GM18520 (cell line): Measurements from ENCODE around the gene HSPA9.
A peak's percentile ranks its signal among the peaks of the same experiment; 100 is the strongest.

ENCODE experiments used
- ATAC-seq: cut with Tn5 transposase; IDR thresholded peaks from one replicate; pipeline ENCODE4 v1.9.1; 2021; ENCODE audit not compliant: unreplicated experiment

The HSPA9 gene

DNA sequence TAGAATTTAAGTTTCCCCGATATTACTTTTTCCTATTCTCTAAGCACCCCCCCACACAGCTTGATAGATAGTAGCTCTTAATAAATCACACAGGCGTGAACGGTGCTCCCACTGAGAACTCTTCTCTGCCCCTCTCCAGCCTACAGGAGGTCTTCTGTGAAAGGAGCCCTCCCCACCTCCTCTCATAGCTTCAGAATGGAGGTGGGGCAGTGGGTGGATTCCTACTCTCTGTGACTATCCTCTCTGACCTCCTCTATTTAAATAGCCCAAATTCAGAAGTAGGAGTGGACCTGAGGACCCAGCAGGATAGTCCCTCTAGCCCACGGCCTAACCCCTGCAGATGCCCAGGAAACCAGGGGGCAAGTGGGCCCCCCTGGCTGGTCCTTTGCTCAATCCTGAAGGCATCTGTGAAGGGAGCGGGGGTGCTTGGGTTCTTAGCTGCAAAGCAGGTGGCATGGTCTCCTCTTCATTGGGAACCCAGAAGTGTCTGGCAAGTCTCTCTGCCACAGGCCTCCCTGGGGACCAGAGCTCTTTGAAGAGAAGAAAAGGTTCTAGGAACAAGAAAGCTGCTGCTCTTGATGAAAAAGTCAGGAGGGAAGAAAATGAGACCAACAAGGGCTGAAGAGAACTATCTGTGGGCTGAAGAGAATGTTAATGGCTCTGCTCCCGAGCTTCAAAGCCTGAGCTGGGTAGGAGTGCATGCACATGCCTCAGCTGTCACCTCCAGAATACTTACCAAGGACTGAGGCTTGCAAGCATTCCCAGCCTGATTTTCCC, 21.1 kb upstream of the HSPA9 start:
- no peak for ATAC-seq

DNA sequence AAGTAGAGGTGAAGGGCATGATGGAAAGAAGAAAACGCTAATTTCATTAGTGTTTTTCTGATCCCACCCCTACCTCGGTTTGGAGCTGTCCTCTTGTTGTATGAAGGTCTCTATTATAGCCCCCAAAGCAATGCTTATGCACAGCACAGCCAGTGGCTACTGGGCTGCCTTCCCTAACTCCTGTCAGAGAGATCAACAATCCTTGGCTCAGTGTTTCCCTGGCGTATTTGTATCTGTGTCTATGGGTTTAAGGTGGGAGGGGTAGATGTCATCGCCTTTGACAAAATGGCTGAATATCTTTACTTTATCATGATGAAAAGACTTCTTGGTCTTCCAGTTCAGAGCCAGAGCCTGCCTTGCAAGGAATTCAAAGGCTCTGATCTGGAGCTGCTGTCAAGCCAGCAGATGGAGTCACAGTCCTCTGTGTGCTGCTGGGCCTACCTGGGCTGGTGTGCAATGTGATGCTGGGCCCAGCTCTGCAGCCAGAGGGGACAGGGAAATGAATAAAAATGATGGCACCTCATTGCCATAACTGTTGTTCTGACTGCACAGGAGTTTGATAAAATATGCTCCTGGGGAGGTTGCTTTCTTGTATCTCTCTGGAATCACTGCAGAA, 20.1 kb upstream of the HSPA9 start:
- no peak for ATAC-seq

DNA sequence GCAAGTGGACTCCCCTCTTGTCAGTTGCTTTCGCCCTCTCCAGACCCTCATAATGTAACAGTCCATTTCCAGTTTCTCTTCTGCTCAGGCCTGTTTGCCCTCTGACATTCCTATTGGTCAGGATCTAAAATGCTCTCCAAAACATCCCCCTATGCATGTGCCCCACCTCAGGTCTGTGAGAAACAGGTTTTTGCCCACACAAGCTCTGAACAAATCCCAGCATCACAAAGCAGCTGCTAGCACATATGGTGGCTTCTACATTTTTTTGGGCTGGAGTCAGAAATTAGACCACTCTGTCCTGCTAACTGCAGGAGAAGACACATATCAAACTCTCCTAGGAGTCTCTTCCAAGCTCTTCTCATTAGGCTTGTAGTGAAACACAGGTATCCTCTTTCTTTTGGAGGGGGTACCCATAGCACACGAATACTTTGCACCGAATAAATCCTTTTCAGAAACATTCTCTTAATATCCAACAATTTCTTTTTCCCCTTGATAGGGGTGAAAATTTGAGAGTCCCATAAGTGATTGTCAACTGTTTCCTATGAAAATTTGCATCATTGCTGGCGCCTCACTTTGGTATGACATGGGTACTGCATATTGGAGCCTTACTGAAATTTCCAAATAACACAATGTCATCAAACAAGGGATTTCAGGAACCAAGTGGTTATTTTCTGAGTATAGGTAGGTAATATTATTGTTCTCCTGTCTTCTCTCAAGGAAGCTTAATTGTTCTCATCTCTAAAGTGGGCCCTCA, 19.3 kb upstream of the HSPA9 start:
- no peak for ATAC-seq

DNA sequence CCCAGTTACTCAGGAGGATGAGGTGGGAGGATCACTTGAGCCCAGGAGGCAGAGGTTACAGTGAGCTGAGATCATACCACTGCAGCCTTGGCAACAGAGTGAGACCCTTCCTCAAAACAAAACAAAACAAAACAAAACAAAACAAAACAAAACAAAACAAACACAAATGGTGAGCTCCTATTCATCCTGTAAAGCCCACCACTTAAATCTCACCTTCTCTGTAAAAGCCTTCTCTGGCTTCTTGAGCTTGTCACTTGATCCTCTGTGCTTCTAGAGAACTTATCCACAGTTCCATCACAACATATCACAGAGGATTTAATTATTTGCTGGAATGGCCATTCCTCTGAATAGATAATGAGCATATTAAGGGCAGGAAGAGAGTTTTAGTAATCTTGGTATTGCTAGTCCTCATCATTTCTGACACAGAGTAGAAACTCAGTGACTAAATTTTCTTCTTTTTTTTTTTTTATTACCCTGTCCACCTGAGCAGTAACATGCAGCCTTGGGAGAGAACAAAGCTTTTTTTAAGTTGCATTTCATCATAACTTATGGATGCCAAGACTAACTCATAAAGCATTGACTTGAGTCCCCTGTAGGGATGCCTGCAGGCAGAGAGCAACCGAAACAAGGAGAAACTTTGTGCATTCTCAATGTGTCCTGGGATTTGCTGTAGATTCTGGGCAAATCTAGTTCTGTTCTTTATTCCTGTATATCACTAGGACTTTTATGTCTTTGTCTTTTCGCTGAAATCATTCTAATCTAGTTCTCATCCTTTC, 13.0 kb upstream of the HSPA9 start:
- ATAC-seq = no peak

DNA sequence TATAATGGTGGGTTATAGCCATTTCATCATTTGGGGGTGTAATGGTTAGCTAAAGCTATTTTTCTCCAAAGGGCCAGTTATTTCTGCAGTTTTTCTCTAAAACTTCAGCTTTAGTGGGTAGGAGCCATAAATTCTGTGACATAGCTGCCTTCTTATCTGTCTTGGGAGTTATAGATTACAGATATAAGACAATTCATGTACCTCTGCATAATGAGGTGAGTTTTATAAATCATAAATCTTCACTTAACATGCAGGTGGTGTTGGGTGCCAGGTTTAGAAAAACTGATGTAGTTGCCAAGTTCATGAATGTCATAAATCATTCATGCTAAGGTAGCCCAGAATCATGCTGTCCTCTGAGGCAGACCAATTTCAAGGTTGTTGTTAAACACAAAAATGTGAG, 10.0 kb upstream of the HSPA9 start:
- no peak for ATAC-seq

DNA sequence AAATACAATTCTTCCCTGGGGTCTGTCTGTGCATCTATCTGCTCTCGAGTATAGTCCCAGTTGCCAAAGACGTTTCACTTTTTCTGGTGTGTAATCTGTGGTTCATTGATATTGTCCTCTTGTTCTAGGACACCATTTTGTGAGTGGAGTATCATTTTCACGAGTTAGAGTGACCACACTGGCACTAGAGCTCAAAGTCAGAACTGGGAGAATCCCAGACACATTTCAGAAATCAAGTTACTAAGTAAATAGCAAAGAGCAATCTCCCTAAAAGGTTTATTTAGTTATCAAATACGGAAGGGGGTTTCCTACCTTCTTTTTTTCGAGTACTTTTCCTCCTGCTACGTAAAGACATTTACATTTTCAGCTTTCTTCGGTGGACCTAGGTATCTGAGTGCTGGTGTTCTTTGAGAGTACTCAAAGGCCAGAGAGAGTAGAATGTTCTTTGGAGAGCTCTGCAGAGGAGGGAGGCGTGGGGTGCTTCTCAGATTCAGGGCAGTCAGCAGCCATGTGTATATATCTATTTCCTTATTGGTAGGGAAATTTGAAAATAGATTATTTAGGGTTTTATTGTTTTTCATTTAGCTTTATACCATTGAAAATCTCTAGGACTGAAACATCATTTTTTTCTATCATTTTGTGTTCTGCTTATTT, 8.9 kb upstream of the HSPA9 start:
- no peak for ATAC-seq

DNA sequence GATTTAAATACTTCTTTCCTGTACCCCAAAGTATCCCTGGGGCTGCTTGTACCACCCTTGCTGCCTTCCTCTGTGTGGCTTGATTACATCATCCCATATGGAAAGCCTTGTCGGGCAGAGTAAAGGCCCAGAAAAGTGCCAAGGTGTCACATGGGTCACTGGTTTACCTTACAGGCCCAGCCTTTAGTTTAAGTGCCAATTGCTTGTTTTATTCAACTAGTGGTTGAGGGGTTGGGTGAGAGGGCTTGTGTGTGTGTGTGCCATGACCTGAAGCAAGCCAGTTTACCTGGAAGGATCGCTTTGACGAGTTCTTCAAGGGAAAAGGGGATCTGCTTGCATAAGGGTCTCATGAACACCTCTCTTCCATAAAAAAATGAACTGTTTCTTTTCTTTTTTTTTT, 7.8 kb upstream of the HSPA9 start:
- ATAC-seq = no peak

DNA sequence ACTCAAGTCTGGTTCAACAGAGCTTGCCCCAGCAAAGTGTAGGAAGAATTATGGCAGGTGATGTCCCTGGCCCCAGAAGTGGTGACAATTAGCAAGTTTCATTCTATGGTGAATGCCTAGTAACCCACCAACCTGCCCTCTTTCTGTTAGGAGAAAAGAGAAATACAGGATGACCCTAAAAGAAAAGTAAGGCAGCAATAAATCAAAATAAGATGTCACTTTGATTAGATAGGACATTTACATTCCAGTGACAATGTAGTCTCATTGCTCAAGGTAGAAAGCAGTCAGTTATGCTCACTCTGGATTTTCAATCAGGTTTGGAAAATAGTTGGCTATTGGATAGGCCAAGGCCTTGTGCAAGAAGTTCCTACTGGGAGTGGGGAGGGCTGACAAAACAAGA, 5.6 kb upstream of the HSPA9 start:
- ATAC-seq = no peak

DNA sequence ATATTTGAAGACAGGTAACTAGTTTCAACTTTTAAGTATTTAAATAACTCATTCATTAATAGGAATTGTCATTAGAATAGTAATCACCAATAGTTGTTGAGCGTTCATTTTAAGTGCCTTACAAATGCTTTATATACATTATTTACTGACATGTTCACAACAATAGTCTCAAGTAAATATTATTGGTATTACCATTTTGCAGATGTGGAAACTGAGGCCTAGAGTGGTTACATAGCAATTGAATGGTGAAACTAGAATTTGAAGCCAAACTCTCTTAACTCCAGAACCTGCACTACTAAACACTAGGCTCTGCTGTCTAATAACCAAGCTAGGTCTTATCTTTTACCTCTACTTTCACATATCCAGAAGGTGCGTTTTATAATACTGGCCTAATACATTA, 4.8 kb upstream of the HSPA9 start:
- ATAC-seq = no peak

DNA sequence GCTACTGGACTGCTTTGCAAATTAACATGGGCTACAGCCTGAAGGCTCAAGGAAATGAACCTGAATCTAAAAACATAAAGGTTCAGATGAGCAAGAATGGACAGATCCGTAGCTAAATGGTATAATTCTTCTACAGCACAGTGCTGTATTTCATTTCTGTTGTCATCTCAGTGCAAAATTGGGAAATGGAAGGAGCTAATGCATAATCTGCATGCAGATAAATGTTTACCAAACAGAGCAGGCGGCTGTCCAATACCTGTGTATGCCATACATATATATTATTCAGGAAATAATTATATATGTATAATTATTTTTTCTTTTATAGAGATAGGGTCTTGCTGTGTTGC, 4.3 kb upstream of the HSPA9 start:
- no peak for ATAC-seq

DNA sequence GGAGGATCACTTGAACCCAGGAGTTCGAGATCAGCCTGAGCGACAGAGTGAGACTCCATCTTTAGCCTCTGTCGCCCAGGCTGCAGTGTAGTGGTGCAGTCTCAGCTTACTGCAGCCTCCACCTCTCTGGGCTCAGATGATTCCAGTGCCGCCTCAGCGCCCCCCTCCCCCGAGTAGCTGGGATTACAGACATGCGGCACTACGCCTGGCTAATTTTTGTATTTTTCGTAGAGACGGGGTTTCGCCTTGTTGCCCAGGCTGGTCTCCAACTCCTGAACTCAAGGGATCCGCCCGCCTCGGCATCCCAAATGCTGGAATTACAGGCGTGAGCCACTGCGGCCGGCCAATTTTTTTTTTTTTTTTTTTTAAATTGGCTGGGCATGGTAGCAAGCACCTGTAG, 2.3 kb upstream of the HSPA9 start:
- no peak for ATAC-seq

DNA sequence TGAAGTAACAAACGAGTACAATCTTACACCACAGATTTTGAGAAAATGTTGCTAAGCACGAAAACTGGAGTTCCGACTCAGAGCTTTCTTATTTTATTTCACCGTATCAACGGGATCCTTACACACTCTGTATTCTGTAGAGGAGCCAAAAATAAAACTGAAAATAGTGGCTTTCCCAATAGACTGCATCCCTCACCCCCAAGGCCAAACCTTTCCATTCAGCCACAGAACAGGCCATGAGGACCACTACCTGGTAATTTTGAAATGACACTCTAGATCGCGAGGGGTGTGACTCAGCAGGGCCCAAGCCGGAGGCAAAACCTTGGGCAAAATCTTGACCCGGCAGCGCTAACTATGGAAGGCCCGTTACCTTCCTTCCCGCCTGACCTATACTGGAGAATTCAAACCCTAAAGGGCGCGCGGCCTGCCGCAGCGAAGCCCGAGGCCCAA, 432 bp downstream of the HSPA9 start:
- peak; percentile 18 for ATAC-seq

DNA sequence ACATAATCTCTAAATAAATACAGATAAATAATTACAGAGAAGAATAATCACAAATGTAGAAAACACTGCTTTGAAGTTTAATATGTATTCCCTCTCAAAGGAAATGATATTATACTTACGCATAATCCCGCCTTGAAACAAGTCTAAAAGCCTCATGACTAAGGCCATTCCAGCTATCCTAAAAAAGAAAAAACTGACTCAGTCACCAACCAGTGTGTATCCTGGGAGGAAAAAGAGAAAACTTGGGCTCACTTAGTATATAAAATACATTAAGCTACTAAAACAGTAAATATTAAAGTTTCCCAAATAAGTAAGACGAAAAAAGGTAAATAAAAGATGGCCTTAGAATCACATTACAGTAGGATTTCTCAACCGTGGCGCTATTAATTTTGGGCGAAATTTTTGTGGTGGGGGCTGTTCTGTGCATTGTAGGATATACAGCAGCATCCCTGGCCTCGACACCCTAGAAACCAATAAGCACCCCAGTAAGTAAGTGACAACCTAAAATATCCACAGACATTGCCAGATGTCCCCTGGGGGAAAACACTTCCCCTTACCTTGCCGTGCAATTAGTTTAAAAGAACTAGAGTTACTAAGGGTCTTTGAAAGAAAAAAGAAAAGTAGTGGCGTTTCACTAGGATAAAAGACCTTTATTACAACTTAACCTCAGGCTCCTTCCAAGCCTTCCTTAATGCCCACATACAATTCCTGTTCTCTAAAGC, 1.1 kb downstream of the HSPA9 start:
- no peak for ATAC-seq

DNA sequence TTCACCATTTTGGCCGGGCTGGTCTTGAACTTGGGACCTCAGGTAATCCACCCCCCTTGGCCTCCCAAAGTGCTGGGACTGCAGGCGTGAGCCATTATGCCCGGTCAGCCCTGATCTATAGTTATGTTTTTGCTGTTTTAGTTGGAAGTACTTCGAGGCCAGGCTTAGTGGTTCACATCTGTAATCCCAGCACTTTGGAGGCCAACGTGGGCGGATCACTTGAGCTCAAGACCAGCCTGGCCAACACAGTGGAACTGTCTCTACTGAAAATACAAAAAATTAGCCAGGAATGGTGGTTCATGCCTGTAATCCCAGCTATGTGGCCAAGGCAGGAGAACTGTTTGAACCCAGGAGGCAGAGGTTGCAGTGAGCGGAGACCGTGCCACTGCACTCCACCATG, 2.0 kb downstream of the HSPA9 start:
- no peak for ATAC-seq

DNA sequence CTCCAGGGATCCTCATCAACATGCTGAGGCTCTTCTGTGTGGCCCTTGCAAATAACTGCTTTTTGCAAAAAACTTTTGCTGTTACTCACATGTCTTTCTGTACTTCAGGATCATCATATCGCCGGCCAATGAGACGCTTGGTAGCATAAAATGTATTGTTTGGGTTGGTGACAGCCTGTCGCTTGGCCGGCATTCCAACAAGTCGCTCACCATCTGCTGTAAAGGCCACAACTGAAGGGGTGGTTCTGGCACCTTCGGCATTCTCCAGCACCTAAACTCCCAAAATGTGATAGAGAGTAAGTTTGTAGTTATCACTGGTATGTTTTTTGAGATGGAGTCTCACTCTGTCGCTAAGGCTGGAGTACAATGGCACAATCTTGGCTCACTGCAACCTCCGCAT, 4.3 kb downstream of the HSPA9 start:
- ATAC-seq = no peak

DNA sequence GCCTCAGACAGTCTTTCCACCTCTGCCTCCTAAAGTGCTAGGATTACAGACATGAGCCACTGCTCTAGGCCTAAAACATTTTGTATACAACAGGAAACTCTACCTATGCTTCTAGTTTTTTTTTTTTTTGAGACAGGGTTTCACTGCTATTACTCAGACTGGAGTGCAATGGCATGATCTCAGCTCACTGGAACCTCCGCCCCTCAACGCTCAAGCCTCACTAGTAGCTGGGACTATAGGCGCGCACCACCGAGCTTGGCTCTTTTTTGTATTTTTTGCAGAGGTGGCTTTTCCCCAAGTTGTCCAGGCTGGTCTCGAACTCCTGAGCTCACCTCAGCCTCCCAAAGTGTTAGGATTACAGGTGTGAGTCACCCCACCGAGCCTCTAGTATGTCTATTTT, 5.4 kb downstream of the HSPA9 start:
- no peak for ATAC-seq

DNA sequence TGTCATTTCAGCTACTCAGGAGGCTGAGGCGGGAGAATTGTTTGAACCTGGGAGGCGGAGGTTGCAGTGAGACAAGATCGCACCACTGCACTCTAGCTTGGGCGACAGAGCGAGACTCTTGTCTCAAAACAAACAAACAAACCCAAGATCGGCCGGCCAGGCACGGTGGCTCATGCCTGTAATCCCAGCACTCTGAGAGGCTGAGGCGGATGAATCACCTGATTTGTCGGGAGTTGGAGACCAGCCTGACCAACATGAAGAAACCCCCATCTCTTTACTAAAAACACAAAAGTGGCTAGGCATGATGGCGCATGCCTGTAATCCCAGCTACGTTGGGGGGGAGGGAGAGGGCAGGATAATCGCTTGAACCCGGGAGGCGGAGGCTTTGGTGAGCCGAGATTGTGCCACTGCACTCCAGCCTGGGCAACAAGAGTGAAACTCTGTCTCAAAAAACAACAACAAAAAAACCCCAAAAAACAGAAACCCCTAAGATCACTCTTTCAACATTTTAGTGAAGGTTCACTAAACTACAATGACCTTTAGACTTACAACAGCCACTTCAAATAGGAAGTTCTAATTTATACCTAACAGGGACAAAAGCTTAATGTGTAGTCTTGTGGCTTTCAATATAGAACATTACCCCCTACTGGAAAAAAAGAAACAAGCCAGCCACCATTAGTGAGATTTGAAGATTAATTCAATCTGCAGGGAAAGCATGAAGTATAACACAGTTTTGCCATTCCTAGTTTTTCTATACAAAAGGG, 7.0 kb downstream of the HSPA9 start:
- ATAC-seq = no peak

DNA sequence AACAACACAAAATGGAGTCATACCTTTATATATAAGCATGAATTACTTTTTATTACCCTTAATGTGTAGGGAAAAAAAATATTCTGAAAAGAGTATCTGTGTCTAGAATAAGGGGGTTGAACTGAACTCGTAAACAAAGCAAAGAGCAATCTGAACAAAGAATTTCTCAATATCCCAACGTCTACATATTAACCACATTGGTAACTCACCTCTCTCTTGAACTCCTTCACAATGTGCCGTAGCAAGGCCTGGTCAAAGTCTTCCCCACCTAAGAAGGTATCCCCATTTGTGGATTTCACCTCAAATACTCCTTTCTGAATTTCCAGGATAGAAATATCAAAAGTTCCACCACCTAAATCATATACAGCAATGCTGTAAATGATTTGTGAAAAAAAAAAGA, 8.4 kb downstream of the HSPA9 start:
- no peak for ATAC-seq

DNA sequence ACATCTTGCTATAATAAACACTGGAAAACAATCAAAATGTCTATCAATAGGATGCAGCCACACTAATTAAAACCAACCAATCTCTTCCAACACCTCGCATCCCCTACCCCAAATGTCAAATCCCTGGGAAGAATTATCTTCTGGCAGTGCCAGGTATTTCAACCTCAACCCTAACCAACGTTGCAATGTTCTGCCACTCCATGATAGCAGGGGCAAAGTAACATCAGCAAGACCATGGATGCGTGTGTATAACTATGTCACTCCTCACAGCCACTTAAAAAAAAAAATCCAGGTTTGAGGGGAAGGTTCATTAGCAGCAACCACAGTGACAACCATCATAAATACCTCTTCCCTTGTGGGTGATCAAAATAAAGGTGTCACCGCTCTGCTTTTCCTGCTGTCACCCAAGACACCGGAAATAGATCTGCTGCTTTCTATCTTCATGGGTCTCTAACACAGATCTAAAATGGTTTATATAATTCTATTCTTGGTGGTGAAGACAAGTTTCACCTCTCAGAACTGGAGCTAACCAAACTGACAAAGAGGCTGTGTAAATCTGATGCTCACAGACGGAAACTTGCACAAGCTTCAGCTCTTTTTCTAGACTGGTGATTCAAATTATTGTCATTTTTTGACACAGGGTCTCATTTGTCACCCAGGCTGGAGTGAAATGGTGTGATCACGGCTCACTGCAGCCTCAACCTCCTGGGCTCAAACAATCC, 9.9 kb downstream of the HSPA9 start:
- peak; percentile 58 for ATAC-seq
